Superior temporal gyrus (tissue), 1 donor: ENCODE results near the gene GSTM5.
"Not testable (repeated sequence)": the region's sequence is repeated elsewhere in the genome, so short reads cannot be mapped to it uniquely, and the experiment has no call there.

Experiments used
- DNase-seq: peaks from one replicate; pipeline ENCODE4 v3.0.0-alpha.2; 2016; ENCODE audit errors: extremely low spot score

The GSTM5 gene

GRCh38 chr1:109728870-109729269, 16.8 kb downstream of the GSTM5 start:
- no peak for DNase-seq

- no peak for DNase-seq
Observed at GRCh38 chr1:109730666-109731065, 18.6 kb downstream of the GSTM5 start.

DNA sequence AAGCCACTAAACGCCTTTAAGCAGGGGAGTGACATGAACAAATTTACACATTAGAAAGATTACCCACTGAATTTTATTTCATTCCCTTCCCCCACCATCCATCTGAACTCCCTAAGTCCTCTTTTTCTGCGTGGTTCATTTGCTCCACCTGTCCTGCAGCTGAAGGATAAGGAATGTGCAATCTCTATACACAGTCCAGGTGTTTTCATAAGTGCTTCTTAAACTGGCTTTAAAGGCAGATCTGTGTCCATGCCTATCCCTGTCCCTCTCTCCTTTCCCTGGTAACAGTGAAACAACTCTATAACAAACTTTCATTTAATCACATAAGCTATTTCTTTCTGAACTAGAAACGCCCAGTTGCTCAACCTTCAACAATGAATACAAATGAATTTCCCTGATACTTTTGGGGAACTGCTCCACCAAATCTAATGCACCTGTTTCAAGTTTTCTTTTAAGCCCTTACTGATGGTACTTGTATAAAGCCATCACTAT, 20.4 kb downstream of the GSTM5 start:
- DNase-seq, result no peak

DNA sequence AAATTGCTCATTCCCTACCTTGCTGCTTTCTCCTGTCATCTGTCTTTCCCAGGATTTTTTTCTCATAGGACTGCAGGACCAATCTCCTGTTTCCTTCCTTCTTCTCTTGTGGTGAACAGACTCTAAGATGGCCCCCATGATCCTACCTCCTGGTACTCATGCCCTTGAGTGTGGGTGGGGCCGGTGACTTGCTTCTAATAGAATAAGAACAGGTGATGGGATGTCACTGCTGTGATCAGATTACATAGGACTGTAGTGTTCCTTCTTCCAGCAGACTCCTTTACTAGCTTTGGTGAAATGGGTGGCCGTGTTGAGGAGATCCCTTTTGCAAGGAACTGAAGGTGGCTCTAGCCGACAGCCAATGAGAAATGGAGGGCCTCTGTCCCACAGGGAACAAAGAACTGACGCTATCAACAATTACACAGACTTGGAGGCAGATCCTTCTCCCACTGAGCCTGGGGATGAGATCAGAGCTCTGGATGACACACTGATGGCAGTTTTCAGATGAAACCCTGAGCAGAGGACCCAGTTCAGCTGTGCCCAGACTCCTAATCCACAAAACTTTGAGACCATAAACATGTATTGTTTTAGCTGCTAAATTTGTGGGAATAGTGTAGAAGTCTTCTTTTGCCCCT, 21.3 kb downstream of the GSTM5 start:
- DNase-seq, result no peak

- DNase-seq, result peak; percentile 81
Observed at GRCh38 chr1:109739738-109740614, 27.9 kb downstream of the GSTM5 start.

DNA sequence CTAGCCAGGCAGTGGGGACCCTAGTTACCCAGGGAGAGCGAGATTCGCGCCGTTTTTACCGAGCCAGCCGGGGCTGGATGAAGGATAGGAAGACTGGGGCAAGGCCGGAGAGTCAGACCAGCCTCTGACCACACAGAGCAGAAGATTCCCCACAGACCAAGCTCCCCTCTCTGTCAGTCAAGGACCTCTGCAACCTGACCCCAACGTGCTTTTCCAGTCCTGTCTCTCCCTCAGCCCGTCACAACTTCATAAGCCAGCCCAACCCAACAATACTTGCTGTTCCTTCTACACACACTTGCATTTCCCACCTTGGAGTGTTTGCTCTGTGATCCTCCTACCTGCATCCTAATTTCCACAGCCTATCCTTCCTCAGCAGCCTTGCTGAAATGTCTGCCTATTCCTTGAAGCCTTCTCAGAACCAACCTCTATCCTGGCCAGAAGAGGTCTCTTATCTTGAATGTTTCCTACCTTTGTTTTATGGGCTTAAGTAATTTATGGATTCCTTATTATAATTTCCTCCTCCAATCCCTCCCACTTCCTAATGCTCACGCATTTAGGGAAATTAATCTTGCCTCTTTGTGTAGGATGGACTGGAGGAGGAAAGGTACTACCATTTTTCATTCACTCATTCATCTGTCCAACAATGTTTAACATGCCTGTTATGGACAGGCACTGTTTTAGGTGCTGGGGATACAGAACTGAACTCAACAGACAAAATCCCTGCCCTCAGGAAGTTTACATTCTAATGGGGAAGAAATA, 28.7 kb downstream of the GSTM5 start, which contains the start of gene GSTM3:
Gene GSTM3 (minus strand): TSS at position 424 of the 759 bp plus-strand sequence. CDS start 751 bp downstream, outside the sequence.
- no peak for DNase-seq

GRCh38 chr1:109748311-109748710, 36.3 kb downstream of the GSTM5 start:
- not testable (repeated sequence) for DNase-seq

GRCh38 chr1:109749221-109749620, 37.2 kb downstream of the GSTM5 start:
- DNase-seq, result no peak

- DNase-seq, result no peak
Observed at GRCh38 chr1:109750241-109750882, 38.3 kb downstream of the GSTM5 start.

DNA sequence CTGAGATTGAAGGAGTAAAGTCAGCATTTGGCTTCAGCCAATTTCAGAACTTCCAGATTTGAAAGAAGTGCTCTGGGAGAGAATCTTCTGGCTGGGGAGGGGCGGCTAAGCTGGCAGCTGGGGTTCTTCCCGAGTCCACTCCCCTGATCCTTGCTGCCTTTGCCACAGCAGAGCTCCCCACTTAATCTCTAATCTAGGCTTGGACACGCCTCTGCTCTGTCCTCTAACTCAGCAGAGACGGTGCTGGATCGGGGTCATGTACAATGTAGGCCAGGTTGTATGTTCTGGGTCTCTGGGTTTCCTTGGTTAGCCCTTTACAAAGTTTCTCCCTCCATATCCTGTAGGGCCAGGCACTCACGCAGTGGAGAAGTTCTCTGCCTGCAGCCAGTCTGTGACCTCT, 38.9 kb downstream of the GSTM5 start:
- no peak for DNase-seq

DNA sequence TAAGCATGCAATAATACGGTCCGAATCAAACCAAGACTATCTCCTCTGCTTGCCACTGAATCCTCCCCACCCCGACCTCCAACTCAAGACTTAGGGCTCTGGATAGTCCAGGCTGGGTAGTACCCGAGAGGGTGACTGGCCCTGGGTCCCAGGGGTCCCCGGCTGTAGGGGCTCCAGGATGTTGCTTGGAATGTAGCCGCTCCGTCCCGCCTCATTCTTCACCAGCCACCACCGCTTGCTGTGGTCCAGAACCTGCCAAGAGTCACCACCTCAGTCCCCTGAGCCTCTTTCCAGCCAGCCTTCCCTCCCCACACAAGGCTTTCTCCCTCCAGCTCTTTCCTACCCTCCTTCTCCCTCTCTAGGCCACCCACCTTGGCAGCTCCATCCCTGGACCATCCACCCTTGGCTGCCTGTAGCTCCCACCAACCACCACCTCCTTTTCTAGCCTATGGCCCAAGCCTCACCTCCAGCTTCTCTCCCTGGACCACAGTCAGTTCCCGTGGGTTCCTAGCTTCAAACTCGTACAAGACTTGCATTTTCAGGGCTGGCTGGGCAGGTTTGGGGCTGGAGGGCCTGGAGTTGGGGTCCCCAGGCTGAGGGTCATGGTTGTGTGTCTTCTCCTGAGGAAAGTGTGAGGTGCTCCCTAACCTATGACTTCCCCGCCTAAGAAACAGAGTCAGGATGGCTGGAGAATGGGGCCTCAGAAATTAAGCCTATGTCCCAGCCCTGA, 39.6 kb downstream of the GSTM5 start:
- no peak for DNase-seq

- no peak for DNase-seq
Observed at GRCh38 chr1:109754738-109755137, 42.7 kb downstream of the GSTM5 start.

- DNase-seq, result not testable (repeated sequence)
Observed at GRCh38 chr1:109756325-109756724, 44.3 kb downstream of the GSTM5 start.

- DNase-seq, result no peak
Observed at GRCh38 chr1:109756848-109757521, 44.9 kb downstream of the GSTM5 start.

- DNase-seq, result no peak
Observed at GRCh38 chr1:109757936-109758786, 46.1 kb downstream of the GSTM5 start.

- DNase-seq, result no peak
Observed at GRCh38 chr1:109759513-109760334, 47.7 kb downstream of the GSTM5 start.

DNA sequence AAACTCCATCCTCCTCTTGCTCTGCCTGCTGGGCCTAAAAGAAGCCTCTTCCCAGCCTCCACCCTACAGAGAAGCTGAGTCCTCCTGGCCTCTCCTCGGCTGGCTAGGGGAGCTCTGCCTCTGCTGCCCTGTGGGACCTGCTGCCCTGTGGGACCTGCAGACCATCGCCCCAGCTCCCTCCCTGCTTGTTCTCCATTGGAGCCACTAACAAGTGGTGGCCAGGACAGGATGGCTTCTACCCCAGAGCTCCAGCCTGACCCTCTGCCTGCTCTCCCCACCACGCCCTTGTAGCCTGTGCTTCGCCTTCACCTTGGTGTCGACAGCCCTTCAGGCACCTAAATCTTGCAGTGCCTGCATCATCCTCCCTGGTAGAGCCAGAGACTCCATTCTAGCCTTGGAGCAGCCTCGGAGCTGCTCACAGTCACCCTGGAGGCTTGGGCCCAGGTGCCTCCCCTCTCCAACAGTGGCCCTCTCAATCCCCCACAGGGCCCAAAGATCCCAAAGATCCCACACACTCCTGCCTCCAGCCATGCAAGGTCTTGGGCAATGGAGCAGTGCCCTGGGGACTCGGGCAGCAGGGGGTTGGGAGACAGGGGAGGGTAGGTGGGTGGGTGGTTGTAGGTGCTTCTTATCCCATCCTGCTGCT, 48.7 kb downstream of the GSTM5 start:
- no peak for DNase-seq
